Osteocyte (in vitro differentiated cells): ENCODE results near the gene DOK6. TPM values are rescaled to one million over a fixed set of nuclear protein-coding genes. Genes with fewer than 3 reads are reported as not detected.

ENCODE experiments used
- DNase-seq: peaks from one replicate; pipeline ENCODE4 v3.0.0; 2021; ENCODE audit warnings: mixed read lengths; ENCODE audit not compliant: unreplicated experiment; ENCODE audit errors: extremely low spot score
- H3K27ac Mint-ChIP-seq: one replicate; pipeline ENCODE4 v1.8.0; 2021; ENCODE audit warnings: mild to moderate bottlenecking, mixed read lengths; ENCODE audit not compliant: unreplicated experiment
- H3K27me3 Mint-ChIP-seq: one replicate; pipeline ENCODE4 v1.8.0; 2021; ENCODE audit warnings: mixed read lengths; ENCODE audit not compliant: unreplicated experiment
- H3K36me3 Mint-ChIP-seq: one replicate; pipeline ENCODE4 v1.8.0; 2021; ENCODE audit warnings: mixed read lengths; ENCODE audit not compliant: unreplicated experiment
- H3K4me1 Mint-ChIP-seq: one replicate; pipeline ENCODE4 v1.8.0; 2021; ENCODE audit warnings: mixed read lengths; ENCODE audit not compliant: unreplicated experiment
- H3K4me3 Mint-ChIP-seq: one replicate; pipeline ENCODE4 v1.8.0; 2021; ENCODE audit warnings: mild to moderate bottlenecking, moderate library complexity, mixed read lengths; ENCODE audit not compliant: unreplicated experiment
- H3K9me3 Mint-ChIP-seq: one replicate; pipeline ENCODE4 v1.8.0; 2021; ENCODE audit warnings: mixed read lengths; ENCODE audit not compliant: unreplicated experiment
- total RNA-seq: library from RNA; stranded (reverse); gene quantifications from 2 replicates; pipeline ENCODE4 v1.2.1, GENCODE V29; 2021
- TF ChIP-seq, protein P1 (sequence below): fragments of 200-600 bp; sonication (generic); IDR thresholded peaks from 2 replicates; pipeline ENCODE4 v1.5.0; 2021; ENCODE audit warnings: antibody characterized with exemption, mild to moderate bottlenecking, moderate library complexity

Gene DOK6
- total RNA-seq, 1 donor from 2014 or later: 4.6 TPM

- no peak for DNase-seq
- Mint-ChIP-seq H3K36me3 (no peaks in the 10 kb centered on the region), H3K4me1 (no peaks in the 10 kb centered on the region), H3K4me3 (no peak overlapping the region), H3K27ac (no peak overlapping the region), H3K9me3 (peaks cover 6% of the 10 kb centered on the region), H3K27me3 (peaks cover 2% of the 10 kb centered on the region)
- TF ChIP-seq, protein P1, sequence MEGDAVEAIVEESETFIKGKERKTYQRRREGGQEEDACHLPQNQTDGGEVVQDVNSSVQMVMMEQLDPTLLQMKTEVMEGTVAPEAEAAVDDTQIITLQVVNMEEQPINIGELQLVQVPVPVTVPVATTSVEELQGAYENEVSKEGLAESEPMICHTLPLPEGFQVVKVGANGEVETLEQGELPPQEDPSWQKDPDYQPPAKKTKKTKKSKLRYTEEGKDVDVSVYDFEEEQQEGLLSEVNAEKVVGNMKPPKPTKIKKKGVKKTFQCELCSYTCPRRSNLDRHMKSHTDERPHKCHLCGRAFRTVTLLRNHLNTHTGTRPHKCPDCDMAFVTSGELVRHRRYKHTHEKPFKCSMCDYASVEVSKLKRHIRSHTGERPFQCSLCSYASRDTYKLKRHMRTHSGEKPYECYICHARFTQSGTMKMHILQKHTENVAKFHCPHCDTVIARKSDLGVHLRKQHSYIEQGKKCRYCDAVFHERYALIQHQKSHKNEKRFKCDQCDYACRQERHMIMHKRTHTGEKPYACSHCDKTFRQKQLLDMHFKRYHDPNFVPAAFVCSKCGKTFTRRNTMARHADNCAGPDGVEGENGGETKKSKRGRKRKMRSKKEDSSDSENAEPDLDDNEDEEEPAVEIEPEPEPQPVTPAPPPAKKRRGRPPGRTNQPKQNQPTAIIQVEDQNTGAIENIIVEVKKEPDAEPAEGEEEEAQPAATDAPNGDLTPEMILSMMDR: no peak
Observed at GRCh38 chr18:69559604-69560003, 158.9 kb downstream of the DOK6 start.

DNA sequence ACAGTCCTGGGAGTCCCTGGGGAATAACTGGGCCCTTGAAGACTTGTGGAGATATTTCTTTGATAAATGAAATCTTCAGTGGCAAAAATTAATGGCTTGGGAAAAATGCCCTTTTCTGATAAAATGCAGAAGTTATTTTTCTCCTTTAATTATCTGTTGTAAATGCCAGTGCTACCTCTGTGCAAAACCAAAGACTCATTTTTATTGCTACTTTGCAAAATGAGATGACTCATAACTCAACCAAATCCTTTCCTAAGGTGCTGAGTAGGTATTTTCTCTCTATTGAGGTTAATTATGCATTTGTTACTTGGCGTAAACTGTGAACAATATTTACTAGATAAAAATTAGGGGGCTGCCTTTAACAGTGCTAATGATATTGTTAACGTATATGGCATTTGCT lies 163.9 kb downstream of the DOK6 start:
- Mint-ChIP-seq H3K27ac (no peak overlapping the region), H3K4me1 (no peaks in the 10 kb centered on the region), H3K4me3 (no peak overlapping the region), H3K27me3 (no peaks in the 10 kb centered on the region), H3K9me3 (peaks cover 6% of the 10 kb centered on the region), H3K36me3 (no peaks in the 10 kb centered on the region)
- TF ChIP-seq, protein P1: no peak
- DNase-seq: no peak

GRCh38 chr18:69567813-69568488 lies 167.3 kb downstream of the DOK6 start:
- H3K4me1 Mint-ChIP-seq: no peaks in the 10 kb centered on the region
- TF ChIP-seq, protein P1: no peak
- H3K27ac Mint-ChIP-seq: no peak overlapping the region
- no peaks in the 10 kb centered on the region for H3K36me3 Mint-ChIP-seq
- no peak for DNase-seq
- no peaks in the 10 kb centered on the region for H3K9me3 Mint-ChIP-seq
- peaks cover 6% of the 10 kb centered on the region for H3K27me3 Mint-ChIP-seq
- H3K4me3 Mint-ChIP-seq: no peak overlapping the region

DNA sequence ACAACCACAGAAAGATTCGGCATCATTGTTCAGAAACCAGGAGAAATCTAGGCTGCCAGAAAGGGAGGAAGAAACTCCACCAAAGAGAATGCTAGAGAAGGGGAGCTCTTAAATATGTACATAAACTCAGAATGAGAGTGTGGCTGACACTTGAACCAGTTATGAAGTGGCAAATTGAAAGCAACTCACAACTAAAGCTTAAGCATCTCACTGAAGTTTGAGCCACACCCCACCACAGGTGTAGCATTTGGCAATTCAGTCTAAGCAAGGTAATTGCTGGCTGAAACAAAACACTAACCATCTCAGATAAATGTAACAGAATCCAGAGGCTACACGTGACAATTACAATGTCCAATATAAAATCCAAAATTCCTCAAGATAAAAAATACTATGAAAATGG lies 168.4 kb downstream of the DOK6 start:
- no peak for DNase-seq

DNA sequence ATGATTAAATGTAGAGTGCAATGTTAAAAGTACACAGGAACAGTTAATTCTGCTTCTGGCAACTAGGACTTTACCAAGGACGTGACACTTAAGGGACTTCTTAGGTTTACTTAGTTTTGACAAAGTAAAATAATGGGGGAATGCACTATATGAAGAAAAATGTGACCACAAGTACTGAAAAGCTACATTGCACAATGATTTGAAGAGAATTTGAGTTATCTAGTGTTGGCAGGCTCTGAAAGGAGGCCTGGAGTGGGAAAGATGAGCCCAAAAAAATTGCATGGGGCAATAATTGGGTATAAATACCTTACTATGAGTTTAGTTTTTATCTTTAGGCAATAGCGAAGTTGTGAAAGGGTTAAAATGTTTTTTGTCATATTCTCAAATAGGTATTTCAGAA lies 173.7 kb downstream of the DOK6 start:
- TF ChIP-seq, protein P1: no peak
- Mint-ChIP-seq H3K27ac (no peak overlapping the region), H3K36me3 (no peaks in the 10 kb centered on the region), H3K4me3 (no peak overlapping the region), H3K27me3 (peaks cover 12% of the 10 kb centered on the region), H3K9me3 (no peaks in the 10 kb centered on the region), H3K4me1 (no peaks in the 10 kb centered on the region)
- no peak for DNase-seq

More for the DNA sequence above, 168.4 kb downstream of the DOK6 start:
- TF ChIP-seq, protein P1: no peak
- Mint-ChIP-seq H3K27ac (no peak overlapping the region), H3K9me3 (no peaks in the 10 kb centered on the region), H3K36me3 (no peaks in the 10 kb centered on the region), H3K4me1 (no peaks in the 10 kb centered on the region), H3K4me3 (no peak overlapping the region), H3K27me3 (peaks cover 7% of the 10 kb centered on the region)
